H1 (cell line): Measurements from ENCODE around the gene ENDOU.

Experiments used
- CBX5 ChIP-seq: fragments of 300-800, 300-1000 bp; sonication (generic); IDR thresholded peaks from 2 replicates; pipeline ENCODE4 v1.7.1; 2016; ENCODE audit warnings: antibody characterized with exemption, low read length, low read depth
- CBX8 ChIP-seq: fragments of 300-800, 300-1000 bp; sonication (generic); IDR thresholded peaks from 2 replicates; pipeline ENCODE4 v1.7.1; 2016; ENCODE audit warnings: low read depth, low read length, borderline replicate concordance
- CEBPB ChIP-seq: IDR thresholded peaks from 2 replicates; pipeline ENCODE4 v1.6.1; 2012; ENCODE audit warnings: low read depth, low read length
- CHD1 ChIP-seq: IDR thresholded peaks from 2 replicates; pipeline ENCODE4 v1.6.1; 2012; ENCODE audit warnings: low read depth, low read length, improper control_type of control experiment
- EZH2 ChIP-seq: fragments of 200-600 bp; sonication (generic); IDR thresholded peaks from 2 replicates; pipeline ENCODE4 v1.7.1; 2012; ENCODE audit warnings: low read depth, mild to moderate bottlenecking, moderate library complexity, low read length, inconsistent platforms; ENCODE audit not compliant: severe bottlenecking
- HDAC6 ChIP-seq: IDR thresholded peaks from one replicate; pipeline ENCODE4 v1.7.1; 2012; ENCODE audit warnings: low read depth, mild to moderate bottlenecking, inconsistent platforms, low read length, moderate library complexity
- JUND ChIP-seq: IDR thresholded peaks from 2 replicates; pipeline ENCODE4 v1.6.1; 2011; ENCODE audit warnings: mild to moderate bottlenecking, improper control_type of control experiment, low read length
- PHF8 ChIP-seq: fragments of 200-600 bp; sonication (generic); conservative IDR thresholded peaks from 2 replicates; pipeline ENCODE4 v1.7.1; 2012; ENCODE audit warnings: low read depth, mild to moderate bottlenecking, inconsistent platforms, low read length, moderate library complexity
- POLR2A ChIP-seq, 2 experiments: IDR thresholded peaks; 1 replicate in 1 of 2; 2 replicates in 1 of 2; pipeline ENCODE4 v1.6.1; 2011; ENCODE audit warnings: low read depth in 2 of 2, low read length in 2 of 2, mild to moderate bottlenecking in 2 of 2; ENCODE audit errors: control extremely low read depth in 1 of 2
- TAF1 ChIP-seq: IDR thresholded peaks from 2 replicates; pipeline ENCODE4 v1.6.1; 2011; ENCODE audit warnings: mild to moderate bottlenecking, low read depth, low read length
- ZNF274 ChIP-seq: IDR thresholded peaks from 2 replicates; pipeline ENCODE4 v1.7.0; 2012; ENCODE audit warnings: low read length, borderline replicate concordance; ENCODE audit errors: extremely low read depth
- TF ChIP-seq, protein P1 (sequence below), 3 experiments: IDR thresholded peaks; 1 replicate in 2 of 3; 2 replicates in 1 of 3; pipeline versions ENCODE4 v1.5.1 to v1.6.1; 2011; ENCODE audit warnings: low read length in 3 of 3, mild to moderate bottlenecking in 3 of 3, inconsistent platforms in 2 of 3, low read depth in 1 of 3, moderate library complexity in 1 of 3; ENCODE audit not compliant: insufficient read depth in 1 of 3; ENCODE audit errors: control extremely low read depth in 1 of 3

- TF ChIP-seq, protein P1, sequence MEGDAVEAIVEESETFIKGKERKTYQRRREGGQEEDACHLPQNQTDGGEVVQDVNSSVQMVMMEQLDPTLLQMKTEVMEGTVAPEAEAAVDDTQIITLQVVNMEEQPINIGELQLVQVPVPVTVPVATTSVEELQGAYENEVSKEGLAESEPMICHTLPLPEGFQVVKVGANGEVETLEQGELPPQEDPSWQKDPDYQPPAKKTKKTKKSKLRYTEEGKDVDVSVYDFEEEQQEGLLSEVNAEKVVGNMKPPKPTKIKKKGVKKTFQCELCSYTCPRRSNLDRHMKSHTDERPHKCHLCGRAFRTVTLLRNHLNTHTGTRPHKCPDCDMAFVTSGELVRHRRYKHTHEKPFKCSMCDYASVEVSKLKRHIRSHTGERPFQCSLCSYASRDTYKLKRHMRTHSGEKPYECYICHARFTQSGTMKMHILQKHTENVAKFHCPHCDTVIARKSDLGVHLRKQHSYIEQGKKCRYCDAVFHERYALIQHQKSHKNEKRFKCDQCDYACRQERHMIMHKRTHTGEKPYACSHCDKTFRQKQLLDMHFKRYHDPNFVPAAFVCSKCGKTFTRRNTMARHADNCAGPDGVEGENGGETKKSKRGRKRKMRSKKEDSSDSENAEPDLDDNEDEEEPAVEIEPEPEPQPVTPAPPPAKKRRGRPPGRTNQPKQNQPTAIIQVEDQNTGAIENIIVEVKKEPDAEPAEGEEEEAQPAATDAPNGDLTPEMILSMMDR (IDR thresholded peaks at IDR 0.05; ENCODE audit: control extremely low read depth in 1 of 3, insufficient read depth in 1 of 3, low read depth in 1 of 3, low read length in 3 of 3), result peak; percentile 83 to 98 (median 93)
- TF ChIP-seq CEBPB (no peak), ZNF274 (no peak), CBX8 (no peak), HDAC6 (no peak), PHF8 (no peak), POLR2A (IDR thresholded peaks at IDR 0.05; ENCODE audit: control extremely low read depth in 1 of 2, low read depth in 2 of 2, low read length in 2 of 2) (no peak), CHD1 (no peak), EZH2 (no peak), JUND (no peak), CBX5 (no peak), TAF1 (no peak)
Measured at GRCh38 chr12:47717443-47718193, 7.7 kb downstream of the ENDOU start.
